NCI-H524 (cell line): Measurements from ENCODE around the gene PCDHGB7.
"Not testable (repeated sequence)": the region's sequence is repeated elsewhere in the genome, so short reads cannot be mapped to it uniquely, and the experiment has no call there.

Experiments used
- DNase-seq, 2 experiments: peaks; one replicate each; lab custom pipeline; 2025; lab: John Stamatoyannopoulos, UW

PCDHGB7 gene

DNA sequence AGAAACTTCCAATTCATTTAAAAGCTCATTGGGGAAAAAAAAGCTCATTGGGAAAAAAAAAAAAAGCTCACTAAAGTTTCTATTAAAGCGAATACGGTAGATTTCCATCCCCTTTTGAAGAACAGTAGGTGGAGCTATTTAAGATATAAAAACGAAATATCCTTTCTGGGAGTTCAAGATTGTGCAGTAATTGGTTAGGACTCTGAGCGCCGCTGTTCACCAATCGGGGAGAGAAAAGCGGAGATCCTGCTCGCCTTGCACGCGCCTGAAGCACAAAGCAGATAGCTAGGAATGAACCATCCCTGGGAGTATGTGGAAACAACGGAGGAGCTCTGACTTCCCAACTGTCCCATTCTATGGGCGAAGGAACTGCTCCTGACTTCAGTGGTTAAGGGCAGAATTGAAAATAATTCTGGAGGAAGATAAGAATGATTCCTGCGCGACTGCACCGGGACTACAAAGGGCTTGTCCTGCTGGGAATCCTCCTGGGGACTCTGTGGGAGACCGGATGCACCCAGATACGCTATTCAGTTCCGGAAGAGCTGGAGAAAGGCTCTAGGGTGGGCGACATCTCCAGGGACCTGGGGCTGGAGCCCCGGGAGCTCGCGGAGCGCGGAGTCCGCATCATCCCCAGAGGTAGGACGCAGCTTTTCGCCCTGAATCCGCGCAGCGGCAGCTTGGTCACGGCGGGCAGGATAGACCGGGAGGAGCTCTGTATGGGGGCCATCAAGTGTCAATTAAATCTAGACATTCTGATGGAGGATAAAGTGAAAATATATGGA, 13.0 kb downstream of the PCDHGB7 start, which contains the start of gene PCDHGA12:
TSS of gene PCDHGA12 (plus strand) at position 176 of the 782 bp plus-strand sequence. CDS start at position 429, 253 bp downstream.
- no peak for DNase-seq

DNA sequence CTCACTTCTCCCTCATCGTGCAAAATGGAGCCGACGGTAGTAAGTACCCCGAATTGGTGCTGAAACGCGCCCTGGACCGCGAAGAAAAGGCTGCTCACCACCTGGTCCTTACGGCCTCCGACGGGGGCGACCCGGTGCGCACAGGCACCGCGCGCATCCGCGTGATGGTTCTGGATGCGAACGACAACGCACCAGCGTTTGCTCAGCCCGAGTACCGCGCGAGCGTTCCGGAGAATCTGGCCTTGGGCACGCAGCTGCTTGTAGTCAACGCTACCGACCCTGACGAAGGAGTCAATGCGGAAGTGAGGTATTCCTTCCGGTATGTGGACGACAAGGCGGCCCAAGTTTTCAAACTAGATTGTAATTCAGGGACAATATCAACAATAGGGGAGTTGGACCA, 13.8 kb downstream of the PCDHGB7 start:
- no peak for DNase-seq

DNA sequence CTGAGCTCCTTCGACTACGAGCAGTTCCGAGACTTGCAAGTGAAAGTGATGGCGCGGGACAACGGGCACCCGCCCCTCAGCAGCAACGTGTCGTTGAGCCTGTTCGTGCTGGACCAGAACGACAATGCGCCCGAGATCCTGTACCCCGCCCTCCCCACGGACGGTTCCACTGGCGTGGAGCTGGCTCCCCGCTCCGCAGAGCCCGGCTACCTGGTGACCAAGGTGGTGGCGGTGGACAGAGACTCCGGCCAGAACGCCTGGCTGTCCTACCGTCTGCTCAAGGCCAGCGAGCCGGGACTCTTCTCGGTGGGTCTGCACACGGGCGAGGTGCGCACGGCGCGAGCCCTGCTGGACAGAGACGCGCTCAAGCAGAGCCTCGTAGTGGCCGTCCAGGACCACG, 14.8 kb downstream of the PCDHGB7 start:
- DNase-seq, result not testable (repeated sequence)

DNA sequence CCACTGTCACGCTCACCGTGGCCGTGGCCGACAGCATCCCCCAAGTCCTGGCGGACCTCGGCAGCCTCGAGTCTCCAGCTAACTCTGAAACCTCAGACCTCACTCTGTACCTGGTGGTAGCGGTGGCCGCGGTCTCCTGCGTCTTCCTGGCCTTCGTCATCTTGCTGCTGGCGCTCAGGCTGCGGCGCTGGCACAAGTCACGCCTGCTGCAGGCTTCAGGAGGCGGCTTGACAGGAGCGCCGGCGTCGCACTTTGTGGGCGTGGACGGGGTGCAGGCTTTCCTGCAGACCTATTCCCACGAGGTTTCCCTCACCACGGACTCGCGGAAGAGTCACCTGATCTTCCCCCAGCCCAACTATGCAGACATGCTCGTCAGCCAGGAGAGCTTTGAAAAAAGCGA, 15.2 kb downstream of the PCDHGB7 start:
- not testable (repeated sequence) for DNase-seq

DNA sequence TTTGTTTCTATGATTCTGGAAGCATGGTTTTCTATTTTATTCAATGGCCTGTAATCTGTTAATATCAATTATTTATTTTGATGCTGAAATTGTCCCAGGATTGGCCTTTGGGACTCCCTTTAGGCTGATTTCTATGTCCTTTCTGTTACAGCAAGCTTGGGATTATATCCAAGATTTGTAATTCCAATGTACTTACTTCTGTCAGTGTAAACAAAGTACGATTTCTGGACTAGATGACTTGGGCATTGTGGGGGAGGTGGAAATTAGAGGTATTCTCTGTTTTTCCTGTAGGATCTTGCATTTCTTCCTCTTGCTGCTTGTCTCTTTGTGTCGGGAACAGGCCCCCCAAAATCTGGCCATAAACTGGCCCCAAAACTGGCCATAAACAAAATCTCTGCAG, 16.5 kb downstream of the PCDHGB7 start:
- DNase-seq, result no peak

DNA sequence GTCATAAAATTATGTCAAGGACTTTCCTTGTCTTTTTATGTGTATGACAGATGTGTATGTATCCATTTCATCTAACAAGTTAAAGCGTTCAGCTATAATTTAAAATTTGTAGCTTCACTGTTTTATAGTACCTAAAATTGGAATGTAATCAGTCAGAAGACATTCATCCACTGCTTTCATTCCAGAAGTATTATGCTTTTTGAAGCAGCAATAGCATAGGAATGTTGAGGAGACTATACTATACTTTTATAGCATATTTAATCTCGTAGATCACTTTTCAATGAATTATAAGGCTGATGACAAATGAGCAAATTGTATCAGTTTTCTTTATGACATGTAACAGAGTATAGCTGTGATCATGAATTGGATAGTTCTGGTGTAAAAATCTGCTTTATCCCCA, 19.7 kb downstream of the PCDHGB7 start:
- DNase-seq, result no peak

DNA sequence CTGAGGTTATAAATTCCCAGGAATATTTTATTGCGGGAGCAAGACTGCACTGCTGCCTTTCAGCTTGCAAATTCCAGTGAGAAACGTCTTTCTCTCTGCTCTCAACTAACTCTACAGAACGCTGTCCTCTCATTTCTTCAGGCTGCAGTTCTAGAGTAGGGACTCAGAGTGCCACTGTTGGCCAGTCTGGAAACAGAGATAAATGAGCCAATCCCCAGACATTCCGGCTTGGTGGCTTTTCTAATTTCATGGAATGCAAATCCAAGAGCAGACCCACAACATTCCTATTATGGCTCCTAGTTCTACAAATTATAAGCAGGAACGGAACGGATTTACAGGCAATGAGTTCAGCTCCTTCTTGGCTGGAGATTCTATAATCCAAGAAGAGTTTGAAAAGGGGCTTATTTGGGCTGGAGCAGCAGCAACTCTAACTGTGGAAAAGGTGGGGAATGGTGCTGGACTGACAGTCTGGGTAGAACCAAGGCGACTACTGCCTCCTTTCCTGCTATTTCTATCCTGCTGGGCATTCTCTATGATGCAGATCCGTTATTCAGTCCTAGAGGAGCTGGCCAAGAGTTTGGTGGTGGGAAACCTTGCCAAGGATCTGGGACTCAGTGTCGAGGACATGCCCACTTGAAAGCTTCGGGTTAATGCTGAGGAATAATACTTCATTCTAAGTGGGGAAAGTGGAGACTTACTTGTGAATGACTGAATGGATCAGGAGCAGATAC, 22.1 kb downstream of the PCDHGB7 start:
- no peak for DNase-seq

DNA sequence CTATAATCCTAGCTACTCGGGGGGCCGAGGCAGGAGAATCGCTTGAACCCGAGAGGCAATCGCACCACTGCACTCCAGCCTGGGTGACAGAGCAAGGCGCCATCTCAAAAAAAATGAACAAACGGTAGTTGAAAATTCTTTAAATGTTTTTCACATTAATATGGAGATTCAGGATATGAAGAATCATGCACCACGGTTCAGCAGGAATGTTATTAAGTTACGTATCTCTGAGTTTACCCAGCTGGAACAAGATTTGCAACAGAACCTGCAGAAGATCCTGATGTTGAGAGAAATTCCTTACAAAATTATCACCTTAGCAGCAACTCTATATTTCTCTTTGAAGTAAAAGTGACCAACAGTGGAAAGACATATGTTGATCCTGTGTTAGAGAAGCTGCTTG, 22.9 kb downstream of the PCDHGB7 start:
- no peak for DNase-seq

DNA sequence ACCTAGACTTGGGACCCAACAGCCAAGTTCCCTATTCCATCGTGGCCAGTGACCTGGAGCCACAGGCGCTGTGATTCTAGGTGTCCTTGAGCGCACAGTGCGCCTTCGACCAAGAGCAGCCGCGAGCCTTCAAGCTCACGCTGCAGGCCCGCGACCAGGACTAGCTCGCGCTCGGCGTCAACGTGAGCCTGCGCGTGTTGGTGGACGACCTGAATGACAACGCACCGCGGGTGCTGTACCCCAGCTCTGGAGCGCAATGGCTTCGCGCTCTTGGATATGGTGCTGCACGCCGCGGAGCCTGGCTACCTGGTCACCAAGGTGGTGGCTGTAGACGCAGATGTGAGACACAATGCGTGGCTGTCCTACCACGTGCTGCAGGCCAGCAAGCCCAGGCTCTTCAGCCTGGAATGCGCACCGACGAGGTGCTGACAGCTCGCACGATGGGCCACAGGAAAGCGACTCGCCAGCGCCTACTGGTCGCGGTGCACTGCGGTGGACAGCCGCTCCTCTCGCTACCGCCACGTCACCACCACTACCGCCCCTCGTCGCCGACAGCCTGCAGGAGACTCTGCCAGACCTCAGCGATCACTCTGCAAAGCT, 24.2 kb downstream of the PCDHGB7 start:
- no peak for DNase-seq

DNA sequence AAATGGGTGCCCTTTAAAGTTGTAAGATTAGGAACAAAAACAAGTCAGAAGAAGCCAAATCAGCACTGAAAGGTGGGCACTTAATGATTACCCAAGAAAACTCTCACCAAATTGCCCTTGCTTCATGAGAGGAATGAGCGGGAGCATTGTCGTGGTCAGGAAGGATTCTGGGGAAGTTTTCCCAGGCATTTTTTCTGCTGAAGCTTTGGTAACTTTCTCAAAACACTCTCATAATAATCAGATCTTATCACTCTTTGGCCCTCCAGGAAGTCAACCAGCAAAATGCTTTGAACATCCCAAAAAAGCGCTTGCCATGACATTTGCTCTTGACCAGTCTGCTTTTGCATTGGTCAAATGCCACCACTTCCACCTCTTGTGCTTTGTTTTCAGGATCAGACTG, 47.9 kb downstream of the PCDHGB7 start:
- DNase-seq, result no peak
